ENCODE results near the gene CCL5. TPM values are rescaled to one million over a fixed set of nuclear protein-coding genes. Genes with fewer than 3 reads are reported as not detected.

The CCL5 gene
- total RNA-seq, 2 donors from 2014 or later = 0.66 to 4.9 TPM

- DNase-seq (no peak), ATAC-seq (no peak)
- Histone ChIP-seq H3K27ac (no peak overlapping the region), H3K9me3 (no peaks in the 10 kb centered on the region), H3K4me3 (no peak overlapping the region), H3K36me3 (replicated peaks in 1 of 2; ENCODE audit: insufficient read depth in 1 of 2, low read depth in 2 of 2) (no peaks in the 10 kb centered on the region), H3K27me3 (no peaks in the 10 kb centered on the region), H3K4me1 (no peaks in the 10 kb centered on the region)
- intact Hi-C loops (cut with DNase I) = no loop called here
- 79 to 90% methylated on average over 4 of the region's 4 CpGs for WGBS, 2 donors
- TF ChIP-seq CTCF (IDR thresholded peaks at IDR 0.05) (no peak), POLR2A (IDR thresholded peaks at IDR 0.05) (no peak)
Observed at GRCh38 chr17:35893751-35894150, 13.6 kb upstream of the CCL5 start.

GRCh38 chr17:35892091-35893035 lies 12.2 kb upstream of the CCL5 start:
- no peak for DNase-seq
- no peaks in the 10 kb centered on the region for H3K9me3 ChIP-seq
- H3K4me3 ChIP-seq = no peak overlapping the region
- no peaks in the 10 kb centered on the region for H3K27me3 ChIP-seq
- H3K4me1 ChIP-seq = no peaks in the 10 kb centered on the region
- no peak for ATAC-seq
- 50 to 53% methylated on average over 6 of the region's 6 CpGs for WGBS, 2 donors
- H3K27ac ChIP-seq = no peak overlapping the region
- no peak for TF ChIP-seq CTCF (IDR thresholded peaks at IDR 0.05)
- no peak for TF ChIP-seq POLR2A (IDR thresholded peaks at IDR 0.05)
- intact Hi-C loops (cut with DNase I) = no loop called here
- H3K36me3 ChIP-seq (replicated peaks in 1 of 2; ENCODE audit: insufficient read depth in 1 of 2, low read depth in 2 of 2) = no peaks in the 10 kb centered on the region

GRCh38 chr17:35891269-35891668 lies 11.1 kb upstream of the CCL5 start:
- Histone ChIP-seq H3K4me1 (no peaks in the 10 kb centered on the region), H3K9me3 (no peaks in the 10 kb centered on the region), H3K27me3 (no peaks in the 10 kb centered on the region), H3K27ac (no peak overlapping the region), H3K4me3 (no peak overlapping the region), H3K36me3 (replicated peaks in 1 of 2; ENCODE audit: insufficient read depth in 1 of 2, low read depth in 2 of 2) (no peaks in the 10 kb centered on the region)
- intact Hi-C loops (cut with DNase I) = no loop called here
- ATAC-seq = no peak
- TF ChIP-seq CTCF (IDR thresholded peaks at IDR 0.05) = no peak
- DNase-seq = no peak
- WGBS, 2 donors = 78 to 85% methylated on average over 4 of the region's 4 CpGs

GRCh38 chr17:35890774-35891155 lies 10.6 kb upstream of the CCL5 start:
- H3K9me3 ChIP-seq = no peaks in the 10 kb centered on the region
- H3K36me3 ChIP-seq (replicated peaks in 1 of 2; ENCODE audit: insufficient read depth in 1 of 2, low read depth in 2 of 2) = no peaks in the 10 kb centered on the region
- no peak overlapping the region for H3K27ac ChIP-seq
- WGBS, 2 donors = 46% methylated on average over 4 of the region's 4 CpGs; no CpG with 5 or more reads in 1 of the 2 donors
- peak; percentile 13 to 50 (median 24) for DNase-seq
- no peak overlapping the region for H3K4me3 ChIP-seq
- H3K4me1 ChIP-seq = no peaks in the 10 kb centered on the region
- no peak for ATAC-seq
- intact Hi-C loops (cut with DNase I) = no loop called here
- TF ChIP-seq CTCF (IDR thresholded peaks at IDR 0.05) (no peak), POLR2A (IDR thresholded peaks at IDR 0.05) (no peak)
- H3K27me3 ChIP-seq = no peaks in the 10 kb centered on the region
